PC-3 (cell line): ENCODE measurements around the gene TXNRD1. TPM values are rescaled to one million over a fixed set of nuclear protein-coding genes. Genes with fewer than 3 reads are reported as not detected.
A peak's percentile ranks its signal among the peaks of the same experiment; 100 is the strongest.
"Not testable (repeated sequence)": the region's sequence is repeated elsewhere in the genome, so short reads cannot be mapped to it uniquely, and the experiment has no call there.

Source experiments
- ATAC-seq: fragments of 200-7000 bp; cut with Tn5 transposase; 2 replicates; pipeline ENCODE4 v1.9.1; 2020; ENCODE audit warnings: mild to moderate bottlenecking, moderate library complexity
- BruUV-seq: library from RNA; stranded (reverse); fragments of 400-500 nt; replicated peaks from 2 replicates; lab custom pipeline; 2021; lab: Mats Ljungman, UMichigan
- CTCF ChIA-PET: fragments of 300-600 bp; sonication (Branson Sonifier 250); formaldehyde crosslinking; loops from one replicate; lab custom pipeline; 2022; ENCODE audit warnings: antibody characterized with exemption; lab: Charles Lee
- POLR2A ChIA-PET: fragments of 300-600 bp; sonication (Branson Sonifier 250); formaldehyde crosslinking; loops from one replicate; lab custom pipeline; 2022; ENCODE audit warnings: antibody characterized with exemption; ENCODE audit not compliant: unreplicated experiment; lab: Charles Lee
- DNase-seq: peaks from one replicate; pipeline ENCODE4 v3.0.0-alpha.2; 2015
- H2AFZ ChIP-seq: fragments of 300-600 bp; sonication (generic); 2 replicates; pipeline ENCODE4 v1.6.0; 2016; ENCODE audit warnings: antibody characterized with exemption, low read length
- H3F3A ChIP-seq: fragments of 300-600 bp; sonication (generic); one replicate; pipeline ENCODE4 v1.6.0; 2017; ENCODE audit warnings: antibody characterized with exemption, low read length, control low read depth, mild to moderate bottlenecking; ENCODE audit not compliant: unreplicated experiment
- H3K27ac ChIP-seq: fragments of 300-600 bp; sonication (generic); 2 replicates; pipeline ENCODE4 v1.5.1; 2016; ENCODE audit warnings: mild to moderate bottlenecking, low read length
- H3K27me3 ChIP-seq: fragments of 300-600 bp; sonication (generic); 2 replicates; pipeline ENCODE4 v1.6.1; 2016; ENCODE audit warnings: low read length, mixed read lengths
- H3K36me3 ChIP-seq: fragments of 300-600 bp; sonication (generic); 2 replicates; pipeline ENCODE4 v1.6.1; 2016; ENCODE audit warnings: low read depth, mixed run types, low read length, mixed read lengths
- H3K4me1 ChIP-seq: fragments of 300-600 bp; sonication (generic); 2 replicates; pipeline ENCODE4 v1.5.1; 2016; ENCODE audit warnings: low read length; ENCODE audit not compliant: insufficient read depth
- H3K4me2 ChIP-seq: fragments of 300-600 bp; sonication (generic); 2 replicates; pipeline ENCODE4 v1.6.0; 2016; ENCODE audit warnings: low read length
- H3K4me3 ChIP-seq: fragments of 300-600 bp; sonication (generic); 2 replicates; pipeline ENCODE4 v1.5.1; 2016; ENCODE audit warnings: mild to moderate bottlenecking, low read length, mixed read lengths
- H3K79me2 ChIP-seq: fragments of 300-600 bp; sonication (generic); 2 replicates; pipeline ENCODE4 v1.6.1; 2017; ENCODE audit warnings: low read length, mixed read lengths
- H3K9ac ChIP-seq: fragments of 300-600 bp; sonication (generic); 2 replicates; pipeline ENCODE4 v1.6.0; 2016; ENCODE audit warnings: mild to moderate bottlenecking, low read length
- H3K9me2 ChIP-seq: fragments of 300-600 bp; sonication (generic); replicated peaks from 2 replicates; pipeline ENCODE4 v1.6.1; 2016; ENCODE audit warnings: mixed run types, low read length, mixed read lengths
- H3K9me3 ChIP-seq: fragments of 300-600 bp; sonication (generic); 2 replicates; pipeline ENCODE4 v1.6.1; 2016; ENCODE audit warnings: low read length, mixed read lengths
- H4K20me1 ChIP-seq: fragments of 300-600 bp; sonication (generic); 2 replicates; pipeline ENCODE4 v1.6.1; 2016; ENCODE audit warnings: low read length, mixed read lengths
- CTCF ChIP-seq: fragments of 300-600 bp; sonication (generic); conservative IDR thresholded peaks from 2 replicates; pipeline ENCODE4 v1.5.1; 2017; ENCODE audit warnings: antibody characterized with exemption, low read depth, mild to moderate bottlenecking, low read length
- EZH2 ChIP-seq: fragments of 300-600 bp; sonication (generic); IDR thresholded peaks from one replicate; pipeline ENCODE4 v1.6.1; 2017; ENCODE audit warnings: antibody characterized with exemption, mild to moderate bottlenecking, low read length; ENCODE audit not compliant: unreplicated experiment
- EZH2phosphoT487 ChIP-seq: fragments of 300-600 bp; sonication (generic); IDR thresholded peaks from 2 replicates; pipeline ENCODE4 v1.6.1; 2018; ENCODE audit warnings: mild to moderate bottlenecking, antibody characterized with exemption, low read length, borderline replicate concordance
- intact Hi-C: fragments of 100-400 bp; cut with micrococcal nuclease; formaldehyde crosslinking; loops from 2 replicates; pipeline ENCODE4 v1.9.0; 2023
- total RNA-seq: library from RNA; depleted of rRNA; stranded (reverse); fragments of >200 nt; gene quantifications from 2 replicates; pipeline ENCODE4 v1.2.3, GENCODE V29; 2014

The TXNRD1 gene
- total RNA-seq, 1 experiment from 2014 or later: 419 TPM

- Histone ChIP-seq H3K9me2 (no peaks in the 10 kb centered on the region), H4K20me1 (peaks cover 28% of the 10 kb centered on the region), H3K4me3 (no peak overlapping the region), H3K36me3 (peaks cover 78% of the 10 kb centered on the region), H3K9ac (no peak overlapping the region), H3K79me2 (peaks cover 16% of the 10 kb centered on the region), H3K9me3 (no peaks in the 10 kb centered on the region), H3K4me2 (no peak overlapping the region), H3K27ac (no peak overlapping the region), H2AFZ (no peak overlapping the region), H3F3A (peaks cover 27% of the 10 kb centered on the region), H3K4me1 (no peaks in the 10 kb centered on the region), H3K27me3 (no peaks in the 10 kb centered on the region)
- no TSS peak for BruUV-seq
- intact Hi-C loops: no loop called here
- ChIA-PET CTCF (no interaction called here), POLR2A (no interaction called here)
- no peak for TF ChIP-seq EZH2
- TF ChIP-seq EZH2phosphoT487: no peak
- no peak for TF ChIP-seq CTCF
- ATAC-seq (no peak), DNase-seq (no peak)
Observed at GRCh38 chr12:104328790-104329189, 113.2 kb downstream of the TXNRD1 start.

- ChIA-PET POLR2A (interaction anchor here (0.7 kb wide), 1 partner anchor 110 kb away, joined by 3 read pairs; no protein-coding TSS in a partner anchor), CTCF (no interaction called here)
- no peak overlapping the region for H3K27ac ChIP-seq
- H3K9me2 ChIP-seq: no peaks in the 10 kb centered on the region
- peaks cover 29% of the 10 kb centered on the region for H4K20me1 ChIP-seq
- no peaks in the 10 kb centered on the region for H3K9me3 ChIP-seq
- intact Hi-C loops: no loop called here
- no peak overlapping the region for H2AFZ ChIP-seq
- peaks cover 27% of the 10 kb centered on the region for H3F3A ChIP-seq
- H3K4me3 ChIP-seq: no peak overlapping the region
- ATAC-seq (peak; percentile 27), DNase-seq (no peak)
- H3K4me1 ChIP-seq: no peaks in the 10 kb centered on the region
- H3K36me3 ChIP-seq: peaks cover 80% of the 10 kb centered on the region
- TF ChIP-seq EZH2phosphoT487 (no peak), CTCF (no peak), EZH2 (no peak)
- peaks cover 20% of the 10 kb centered on the region for H3K79me2 ChIP-seq
- H3K27me3 ChIP-seq: no peaks in the 10 kb centered on the region
- no TSS peak for BruUV-seq
- no peak overlapping the region for H3K9ac ChIP-seq
- no peak overlapping the region for H3K4me2 ChIP-seq
Observed at GRCh38 chr12:104329707-104330532, 114.3 kb downstream of the TXNRD1 start.

GRCh38 chr12:104331376-104331775 is 115.8 kb downstream of the TXNRD1 start:
- H2AFZ ChIP-seq: no peak overlapping the region
- H3K36me3 ChIP-seq: peaks cover 79% of the 10 kb centered on the region
- no TSS peak for BruUV-seq
- H3K4me1 ChIP-seq: no peaks in the 10 kb centered on the region
- H3K9me2 ChIP-seq: no peaks in the 10 kb centered on the region
- peaks cover 20% of the 10 kb centered on the region for H3K79me2 ChIP-seq
- H3K4me2 ChIP-seq: no peak overlapping the region
- ATAC-seq: no peak
- POLR2A ChIA-PET: no interaction called here
- TF ChIP-seq EZH2 (no peak), CTCF (no peak), EZH2phosphoT487 (no peak)
- H3F3A ChIP-seq: peaks cover 27% of the 10 kb centered on the region
- H3K27me3 ChIP-seq: no peaks in the 10 kb centered on the region
- no peak overlapping the region for H3K27ac ChIP-seq
- H3K4me3 ChIP-seq: no peak overlapping the region
- no peak overlapping the region for H3K9ac ChIP-seq
- CTCF ChIA-PET: no interaction called here
- peaks cover 37% of the 10 kb centered on the region for H4K20me1 ChIP-seq
- no peaks in the 10 kb centered on the region for H3K9me3 ChIP-seq
- intact Hi-C loops: no loop called here
- no peak for DNase-seq

GRCh38 chr12:104332273-104332672 is 116.7 kb downstream of the TXNRD1 start:
- CTCF ChIA-PET, ATAC-seq, H3K4me1 ChIP-seq, intact Hi-C loops, H3K4me3 ChIP-seq, H3K27me3 ChIP-seq, H3K9ac ChIP-seq, BruUV-seq, DNase-seq, H3K4me2 ChIP-seq, H3K27ac ChIP-seq, H3K9me3 ChIP-seq, POLR2A ChIA-PET, H3K9me2 ChIP-seq, H2AFZ ChIP-seq: not testable (repeated sequence)
- peaks cover 25% of the 10 kb centered on the region for H3K79me2 ChIP-seq
- H4K20me1 ChIP-seq: peaks cover 32% of the 10 kb centered on the region
- peaks cover 20% of the 10 kb centered on the region for H3F3A ChIP-seq
- peaks cover 79% of the 10 kb centered on the region for H3K36me3 ChIP-seq
